CD4-positive, alpha-beta T cell (primary cell): ENCODE results near the gene PCGF3. TPM values are rescaled to one million over a fixed set of nuclear protein-coding genes. Genes with fewer than 3 reads are reported as not detected.

ENCODE experiments used
- ATAC-seq: fragments of 200-7000 bp; cut with Tn5 transposase; one replicate; pipeline ENCODE4 v1.10.0; 2022; ENCODE audit warnings: mild to moderate bottlenecking; ENCODE audit not compliant: poor library complexity
- CTCF ChIA-PET: fragments of 350-600 bp; sonication (Branson Sonifier 250); formaldehyde crosslinking; loops from one replicate; lab custom pipeline; 2021; ENCODE audit warnings: antibody characterized with exemption, inconsistent platforms; lab: Charles Lee
- POLR2A ChIA-PET: fragments of 350-600 bp; sonication (Branson Sonifier 250); formaldehyde crosslinking; loops from one replicate; lab custom pipeline; 2021; ENCODE audit warnings: antibody characterized with exemption, inconsistent platforms; lab: Charles Lee
- DNase-seq, 14 experiments: peaks; one replicate each; pipeline ENCODE4 v3.0.0-alpha.2; 2013 to 2020; ENCODE audit warnings: mixed read lengths in 2 of 14
- H3K27ac ChIP-seq, 2 donors: one replicate each; pipeline versions ENCODE4 v1.5.1 to v1.7.0; 2013; ENCODE audit warnings: low read length in 2 of 2, low read depth in 1 of 2, mild to moderate bottlenecking in 1 of 2
- H3K27me3 ChIP-seq, 2 experiments: 1 replicate in 1 of 2; 2 replicates in 1 of 2; pipeline versions ENCODE4 v1.6.1 to v1.7.0; 2013; ENCODE audit warnings: low read length in 2 of 2, control low read depth in 1 of 2, mild to moderate bottlenecking in 1 of 2, moderate library complexity in 1 of 2; ENCODE audit not compliant: insufficient read depth in 2 of 2, control insufficient read depth in 1 of 2
- H3K36me3 ChIP-seq: one replicate; pipeline ENCODE4 v1.6.1; 2013; ENCODE audit warnings: low read length, control low read depth; ENCODE audit not compliant: insufficient read depth
- H3K4me1 ChIP-seq: one replicate; pipeline ENCODE4 v1.6.1; 2013; ENCODE audit warnings: low read length, control low read depth; ENCODE audit not compliant: insufficient read depth
- H3K4me3 ChIP-seq: one replicate; pipeline ENCODE4 v1.5.1; 2013; ENCODE audit warnings: mild to moderate bottlenecking, low read length, moderate library complexity
- H3K9me3 ChIP-seq, 2 experiments: 1 replicate in 1 of 2; 2 replicates in 1 of 2; pipeline versions ENCODE4 v1.6.1 to v1.7.0; 2013; ENCODE audit warnings: low read length in 2 of 2, mild to moderate bottlenecking in 2 of 2, control low read depth in 1 of 2, moderate library complexity in 1 of 2; ENCODE audit not compliant: control insufficient read depth in 1 of 2, insufficient read depth in 1 of 2
- H3K27ac Mint-ChIP-seq: one replicate; pipeline ENCODE4 v1.8.0; 2020; ENCODE audit warnings: mixed read lengths
- H3K27me3 Mint-ChIP-seq: one replicate; pipeline ENCODE4 v1.8.0; 2021; ENCODE audit warnings: mixed read lengths
- H3K36me3 Mint-ChIP-seq: one replicate; pipeline ENCODE4 v1.8.0; 2021; ENCODE audit warnings: low read depth, mixed read lengths
- H3K4me1 Mint-ChIP-seq: one replicate; pipeline ENCODE4 v1.8.0; 2021; ENCODE audit warnings: low read depth, mixed read lengths
- H3K4me3 Mint-ChIP-seq: one replicate; pipeline ENCODE4 v1.8.0; 2020; ENCODE audit warnings: mild to moderate bottlenecking, mixed read lengths
- H3K9me3 Mint-ChIP-seq: one replicate; pipeline ENCODE4 v1.8.0; 2020; ENCODE audit warnings: mixed read lengths
- intact Hi-C, 2 experiments: fragments of 100-400 bp; cut with DNase I in 1 of 2; cut with micrococcal nuclease in 1 of 2; formaldehyde crosslinking; loops; one replicate each; pipeline versions ENCODE4 v1.15.1 to v1.9.0; 2023 to 2025; cut with DNase I, micrococcal nuclease
- total RNA-seq, 174 experiments: library from RNA in 2 of 174; stranded (reverse) in 2 of 174; gene quantifications; one replicate each; pipeline ENCODE4 v1.2.3 and lab custom pipeline; 2021 to 2026
- TF ChIP-seq, protein P1 (sequence below): fragments of 200-600 bp; IDR thresholded peaks from one replicate; pipeline ENCODE4 v1.8.0; 2022; ENCODE audit warnings: antibody characterized with exemption, mild to moderate bottlenecking

The PCGF3 gene
- total RNA-seq, 2 experiments from 2014 or later = 45.1 to 48.6 TPM

GRCh38 chr4:679629-680028 lies 26.0 kb upstream of the PCGF3 start:
- no peaks in the 10 kb centered on the region for H3K9me3 Mint-ChIP-seq
- no peak for ATAC-seq
- no peaks in the 10 kb centered on the region for H3K9me3 ChIP-seq
- H3K36me3 ChIP-seq = no peaks in the 10 kb centered on the region
- H3K27ac Mint-ChIP-seq = no peak overlapping the region
- peak in 1 of 14 experiments; percentile 21 for DNase-seq
- H3K27me3 ChIP-seq = no peaks in the 10 kb centered on the region
- TF ChIP-seq, protein P1, sequence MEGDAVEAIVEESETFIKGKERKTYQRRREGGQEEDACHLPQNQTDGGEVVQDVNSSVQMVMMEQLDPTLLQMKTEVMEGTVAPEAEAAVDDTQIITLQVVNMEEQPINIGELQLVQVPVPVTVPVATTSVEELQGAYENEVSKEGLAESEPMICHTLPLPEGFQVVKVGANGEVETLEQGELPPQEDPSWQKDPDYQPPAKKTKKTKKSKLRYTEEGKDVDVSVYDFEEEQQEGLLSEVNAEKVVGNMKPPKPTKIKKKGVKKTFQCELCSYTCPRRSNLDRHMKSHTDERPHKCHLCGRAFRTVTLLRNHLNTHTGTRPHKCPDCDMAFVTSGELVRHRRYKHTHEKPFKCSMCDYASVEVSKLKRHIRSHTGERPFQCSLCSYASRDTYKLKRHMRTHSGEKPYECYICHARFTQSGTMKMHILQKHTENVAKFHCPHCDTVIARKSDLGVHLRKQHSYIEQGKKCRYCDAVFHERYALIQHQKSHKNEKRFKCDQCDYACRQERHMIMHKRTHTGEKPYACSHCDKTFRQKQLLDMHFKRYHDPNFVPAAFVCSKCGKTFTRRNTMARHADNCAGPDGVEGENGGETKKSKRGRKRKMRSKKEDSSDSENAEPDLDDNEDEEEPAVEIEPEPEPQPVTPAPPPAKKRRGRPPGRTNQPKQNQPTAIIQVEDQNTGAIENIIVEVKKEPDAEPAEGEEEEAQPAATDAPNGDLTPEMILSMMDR = no peak
- intact Hi-C loops = loop anchor here in 1 of 2 experiments (5.0 to 10.0 kb wide), 3 partner anchors 103 to 1325 kb away; partner anchors contain the start of genes IDUA and NELFA
- H3K4me3 ChIP-seq = no peak overlapping the region
- peak overlapping the region; percentile 20 for H3K4me3 Mint-ChIP-seq
- POLR2A ChIA-PET = no interaction called here
- CTCF ChIA-PET = no interaction called here
- no peaks in the 10 kb centered on the region for H3K27me3 Mint-ChIP-seq
- no peaks in the 10 kb centered on the region for H3K4me1 Mint-ChIP-seq
- H3K36me3 Mint-ChIP-seq = no peaks in the 10 kb centered on the region
- peaks cover 40% of the 10 kb centered on the region for H3K4me1 ChIP-seq
- H3K27ac ChIP-seq = no peak overlapping the region

DNA sequence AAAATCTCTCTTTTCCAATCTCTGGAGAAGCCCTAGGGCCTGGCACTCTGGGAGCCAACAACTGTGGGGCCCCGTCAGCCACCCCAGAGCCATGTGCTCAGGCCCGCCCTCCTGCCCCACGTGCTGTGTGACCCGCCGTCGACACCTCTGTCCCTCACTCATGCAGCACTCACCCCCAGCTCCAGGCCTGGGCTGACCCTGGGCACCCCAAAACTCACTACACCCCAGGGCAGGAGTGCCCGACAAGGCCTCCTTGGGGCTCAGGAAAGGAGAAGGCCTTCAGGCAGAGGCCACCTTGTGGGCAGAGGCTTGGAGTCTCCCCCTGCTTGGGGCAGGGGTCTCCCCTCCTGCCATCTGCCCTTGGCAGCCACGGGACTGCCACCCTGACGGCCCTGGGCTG lies 25.5 kb upstream of the PCGF3 start:
- H3K9me3 Mint-ChIP-seq = no peaks in the 10 kb centered on the region
- peak overlapping the region; percentile 20 for H3K4me3 Mint-ChIP-seq
- H3K4me1 Mint-ChIP-seq = no peaks in the 10 kb centered on the region
- H3K27me3 Mint-ChIP-seq = peaks cover 2% of the 10 kb centered on the region
- H3K4me1 ChIP-seq = peaks cover 35% of the 10 kb centered on the region
- H3K27me3 ChIP-seq = no peaks in the 10 kb centered on the region
- CTCF ChIA-PET = no interaction called here
- intact Hi-C loops = no loop called here
- H3K4me3 ChIP-seq = no peak overlapping the region
- no peaks in the 10 kb centered on the region for H3K36me3 Mint-ChIP-seq
- H3K36me3 ChIP-seq = no peaks in the 10 kb centered on the region
- peak in 1 of 14 experiments; percentile 30 for DNase-seq
- H3K27ac Mint-ChIP-seq = no peak overlapping the region
- ATAC-seq = no peak
- no peaks in the 10 kb centered on the region for H3K9me3 ChIP-seq
- no peak overlapping the region for H3K27ac ChIP-seq
- TF ChIP-seq, protein P1 = no peak
- POLR2A ChIA-PET = interaction anchor here (0.6 kb wide), 1 partner anchor 1178 kb away, joined by 3 read pairs; no protein-coding TSS in a partner anchor

DNA sequence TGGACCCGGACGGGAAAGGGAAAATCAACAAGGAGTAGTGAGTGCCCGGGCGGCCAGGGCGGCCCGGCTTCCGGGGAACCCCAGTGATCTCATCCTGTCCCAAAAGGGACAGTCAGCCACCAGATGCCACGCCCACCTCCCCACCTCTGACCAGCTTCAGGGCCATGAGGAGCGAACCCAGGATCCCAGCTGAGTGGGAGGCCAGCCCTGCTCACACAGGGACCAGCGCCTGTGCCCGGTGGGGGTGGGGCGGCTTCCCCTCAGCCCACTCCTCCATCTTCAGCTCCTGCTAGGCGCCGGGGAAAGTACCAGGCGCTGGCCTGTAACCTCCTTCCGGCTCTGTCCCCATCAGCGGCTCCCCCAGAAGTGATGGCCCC lies 25.1 kb upstream of the PCGF3 start:
- no peaks in the 10 kb centered on the region for H3K36me3 Mint-ChIP-seq
- peak overlapping the region; percentile 45 for H3K4me3 Mint-ChIP-seq
- Histone ChIP-seq H3K27me3 (no peaks in the 10 kb centered on the region), H3K4me3 (peak overlapping the region; percentile 60), H3K36me3 (no peaks in the 10 kb centered on the region), H3K9me3 (peaks cover 0 to 4% of the 10 kb centered on the region in 2 experiments), H3K4me1 (peaks cover 31% of the 10 kb centered on the region), H3K27ac (no peak overlapping the region)
- ChIA-PET POLR2A (interaction anchor here (0.6 kb wide), 1 partner anchor 1178 kb away, joined by 3 read pairs; no protein-coding TSS in a partner anchor), CTCF (no interaction called here)
- H3K9me3 Mint-ChIP-seq = no peaks in the 10 kb centered on the region
- peaks cover 7% of the 10 kb centered on the region for H3K27me3 Mint-ChIP-seq
- DNase-seq (peak in 3 of 14 experiments; percentile 42 to 59 (median 56)), ATAC-seq (peak; percentile 11)
- TF ChIP-seq, protein P1 = no peak
- no peak overlapping the region for H3K27ac Mint-ChIP-seq
- intact Hi-C loops = no loop called here
- no peaks in the 10 kb centered on the region for H3K4me1 Mint-ChIP-seq
